ENCODE results near the gene SH3PXD2A.

The SH3PXD2A gene

DNA sequence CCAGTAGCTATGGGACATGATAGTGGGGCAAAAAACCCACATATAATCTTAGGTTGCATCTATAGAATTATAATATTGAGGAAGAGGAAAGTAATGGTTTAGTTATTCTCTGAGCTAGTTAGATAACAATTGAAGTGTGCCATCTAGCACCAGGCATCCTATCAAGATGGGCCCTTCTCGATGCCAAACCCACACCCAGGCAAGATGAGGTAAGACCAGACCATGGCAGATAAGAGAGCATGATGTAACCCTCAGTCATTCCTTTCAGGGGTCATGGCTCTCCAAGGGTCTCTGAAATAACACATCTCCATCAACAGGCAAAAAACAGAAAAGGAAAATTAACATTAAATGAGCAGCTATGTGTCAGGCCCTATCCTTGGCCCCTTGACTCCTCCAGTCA is 128.7 kb downstream of the SH3PXD2A start:
- TF ChIP-seq, protein P1, sequence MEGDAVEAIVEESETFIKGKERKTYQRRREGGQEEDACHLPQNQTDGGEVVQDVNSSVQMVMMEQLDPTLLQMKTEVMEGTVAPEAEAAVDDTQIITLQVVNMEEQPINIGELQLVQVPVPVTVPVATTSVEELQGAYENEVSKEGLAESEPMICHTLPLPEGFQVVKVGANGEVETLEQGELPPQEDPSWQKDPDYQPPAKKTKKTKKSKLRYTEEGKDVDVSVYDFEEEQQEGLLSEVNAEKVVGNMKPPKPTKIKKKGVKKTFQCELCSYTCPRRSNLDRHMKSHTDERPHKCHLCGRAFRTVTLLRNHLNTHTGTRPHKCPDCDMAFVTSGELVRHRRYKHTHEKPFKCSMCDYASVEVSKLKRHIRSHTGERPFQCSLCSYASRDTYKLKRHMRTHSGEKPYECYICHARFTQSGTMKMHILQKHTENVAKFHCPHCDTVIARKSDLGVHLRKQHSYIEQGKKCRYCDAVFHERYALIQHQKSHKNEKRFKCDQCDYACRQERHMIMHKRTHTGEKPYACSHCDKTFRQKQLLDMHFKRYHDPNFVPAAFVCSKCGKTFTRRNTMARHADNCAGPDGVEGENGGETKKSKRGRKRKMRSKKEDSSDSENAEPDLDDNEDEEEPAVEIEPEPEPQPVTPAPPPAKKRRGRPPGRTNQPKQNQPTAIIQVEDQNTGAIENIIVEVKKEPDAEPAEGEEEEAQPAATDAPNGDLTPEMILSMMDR (IDR thresholded peaks at IDR 0.05; ENCODE audit: low read depth, low read length), result no peak
- no peak overlapping the region for H3K4me3 ChIP-seq (ENCODE audit: low read depth, low read length)

DNA sequence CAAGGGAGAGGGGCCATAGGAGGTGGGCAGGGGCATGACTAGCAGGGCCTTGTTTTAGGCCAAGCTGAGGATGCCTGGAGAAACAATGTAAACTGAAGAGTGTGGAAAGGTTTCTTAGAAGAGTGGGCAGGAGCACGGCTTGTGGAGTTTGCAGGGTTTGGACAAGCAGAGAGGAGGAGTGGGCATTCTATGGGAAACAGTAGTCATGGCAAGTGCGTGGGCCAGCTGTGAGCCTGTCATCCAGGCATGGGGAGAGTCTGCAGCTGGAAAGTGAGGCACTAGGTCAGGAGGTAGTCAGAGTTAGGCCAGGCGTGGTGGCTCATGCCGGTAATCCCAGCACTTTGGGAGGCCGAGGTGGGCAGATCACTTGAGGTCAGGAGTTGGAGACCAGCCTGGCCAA is 130.1 kb downstream of the SH3PXD2A start:
- TF ChIP-seq, protein P1 (IDR thresholded peaks at IDR 0.05; ENCODE audit: low read depth, low read length), result no peak

GRCh38 chr10:103724771-103725170 is 130.6 kb downstream of the SH3PXD2A start:
- TF ChIP-seq, protein P1 (IDR thresholded peaks at IDR 0.05; ENCODE audit: low read depth, low read length), result no peak

More for the DNA sequence above, 130.1 kb downstream of the SH3PXD2A start:
- H3K4me3 ChIP-seq (ENCODE audit: low read depth, low read length), result no peak overlapping the region

DNA sequence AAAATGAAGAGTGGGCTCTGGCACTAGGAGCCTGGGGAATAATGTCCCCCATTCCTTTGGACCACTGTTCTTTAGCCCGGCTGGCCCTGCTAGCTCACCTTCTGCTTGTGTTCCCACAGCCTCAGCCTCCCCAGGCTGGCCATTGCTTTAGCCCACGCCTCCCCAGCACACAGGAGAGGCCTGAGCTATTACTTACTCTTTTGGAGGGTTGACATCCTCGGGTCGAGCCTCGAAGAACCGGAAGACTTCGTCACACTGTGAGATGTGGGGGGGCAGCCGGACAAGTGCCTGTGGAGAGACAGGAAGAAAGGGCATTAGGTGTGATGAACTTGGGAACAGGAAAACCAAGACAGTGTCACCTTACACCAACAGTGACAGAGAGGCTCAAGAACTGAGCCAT is 131.3 kb downstream of the SH3PXD2A start:
- TF ChIP-seq, protein P1 (IDR thresholded peaks at IDR 0.05; ENCODE audit: low read depth, low read length), result no peak
- no peak overlapping the region for H3K4me3 ChIP-seq (ENCODE audit: low read depth, low read length)

More at GRCh38 chr10:103724771-103725170, 130.6 kb downstream of the SH3PXD2A start:
- no peak overlapping the region for H3K4me3 ChIP-seq (ENCODE audit: low read depth, low read length)

DNA sequence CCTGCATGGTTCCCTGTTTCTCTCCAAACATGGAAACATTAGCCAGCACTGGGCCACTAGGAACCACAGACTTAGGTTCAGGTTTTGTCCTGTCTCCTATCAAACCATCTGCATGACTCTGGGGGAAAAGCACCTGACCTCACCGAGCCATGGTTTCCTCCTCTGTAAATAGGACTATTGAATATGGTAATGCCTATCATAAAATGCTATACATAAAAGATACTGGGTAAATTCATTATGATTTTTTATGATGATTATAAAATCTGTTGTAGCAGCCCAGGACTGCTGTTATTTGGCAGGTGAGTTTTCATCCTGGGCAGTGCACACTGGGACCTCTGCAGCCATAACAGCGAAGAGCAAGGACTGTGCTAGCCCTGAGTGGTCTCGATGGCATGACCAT is 131.8 kb downstream of the SH3PXD2A start:
- no peak overlapping the region for H3K4me3 ChIP-seq (ENCODE audit: low read depth, low read length)
- TF ChIP-seq, protein P1 (IDR thresholded peaks at IDR 0.05; ENCODE audit: low read depth, low read length), result no peak

GRCh38 chr10:103722632-103723031 is 132.7 kb downstream of the SH3PXD2A start:
- no peak overlapping the region for H3K4me3 ChIP-seq (ENCODE audit: low read depth, low read length)
- TF ChIP-seq, protein P1 (IDR thresholded peaks at IDR 0.05; ENCODE audit: low read depth, low read length), result no peak

DNA sequence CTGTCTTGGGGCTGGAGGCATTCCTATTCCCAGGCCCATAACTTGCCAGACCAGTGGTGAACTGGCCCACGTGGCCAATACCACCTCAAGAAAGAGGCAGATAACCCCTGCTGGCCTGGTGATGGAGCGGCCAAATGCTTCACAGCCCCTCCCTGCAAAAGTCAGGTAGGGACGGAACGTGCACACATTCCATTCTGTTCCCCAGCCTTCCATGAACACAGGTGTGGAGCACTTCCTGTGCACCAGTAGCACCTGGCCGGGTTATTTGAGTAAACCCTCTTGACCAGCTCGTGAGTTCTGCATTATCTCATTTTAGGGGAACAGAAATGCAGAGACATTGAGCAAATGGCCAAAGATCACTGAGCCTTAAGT is 134.4 kb downstream of the SH3PXD2A start:
- no peak overlapping the region for H3K4me3 ChIP-seq (ENCODE audit: low read depth, low read length)
- TF ChIP-seq, protein P1 (IDR thresholded peaks at IDR 0.05; ENCODE audit: low read depth, low read length), result no peak
